Right renal cortex interstitium (tissue), 3 donors: ENCODE data around the gene ATP6V0E1. TPM values are rescaled to one million over a fixed set of nuclear protein-coding genes. Genes with fewer than 3 reads are reported as not detected.

Source experiments
- DNase-seq, 3 donors: peaks; one replicate each; pipeline ENCODE4 v3.0.0-alpha.2; 2013; ENCODE audit warnings: low read depth in 3 of 3, low spot score in 2 of 3
- polyA plus RNA-seq, 3 donors: library from polyadenylated mRNA; unstranded; fragments of 120-200 nt; gene quantifications; one replicate each; pipeline ENCODE4 v1.2.1, GENCODE V29; 2013; ENCODE audit not compliant: insufficient read length in 3 of 3

Gene ATP6V0E1
- polyA plus RNA-seq = 100 to 1,000 TPM; 275 to 302 (median 285) TPM

DNA sequence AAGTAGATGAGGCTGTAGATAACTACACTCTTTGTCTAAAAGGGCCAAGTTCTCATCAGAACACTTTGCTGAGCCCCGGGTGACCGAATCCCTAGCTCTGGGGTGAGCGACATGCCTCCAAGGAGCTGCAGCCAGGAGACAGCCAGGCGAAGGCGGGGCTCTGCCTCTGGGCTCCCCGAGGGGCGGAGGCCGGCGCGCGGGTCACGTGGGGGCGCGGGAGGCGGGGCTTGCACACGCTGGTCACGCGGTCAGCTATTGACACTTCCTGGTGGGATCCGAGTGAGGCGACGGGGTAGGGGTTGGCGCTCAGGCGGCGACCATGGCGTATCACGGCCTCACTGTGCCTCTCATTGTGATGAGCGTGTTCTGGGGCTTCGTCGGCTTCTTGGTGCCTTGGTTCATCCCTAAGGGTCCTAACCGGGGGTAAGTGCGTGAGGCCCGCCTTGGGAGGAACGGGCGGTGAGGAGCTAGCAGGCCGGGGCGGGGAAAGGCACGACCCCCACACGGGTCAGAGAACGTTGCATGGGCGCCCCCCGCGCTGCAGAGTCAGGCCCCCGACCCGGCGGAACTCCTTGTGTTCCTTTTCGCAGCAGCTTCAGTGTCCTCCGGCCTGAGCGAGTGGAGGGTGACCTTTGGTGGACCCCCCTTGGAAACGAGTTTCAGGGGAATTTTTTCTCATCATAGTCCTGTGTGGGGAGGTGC is at the start of gene ATP6V0E1:
ATP6V0E1 (plus strand) TSS at position 230 of the 702 bp plus-strand sequence; CDS start at position 320, 90 bp downstream.
- peak in 2 of 3 donors; percentile 85 for DNase-seq

DNA sequence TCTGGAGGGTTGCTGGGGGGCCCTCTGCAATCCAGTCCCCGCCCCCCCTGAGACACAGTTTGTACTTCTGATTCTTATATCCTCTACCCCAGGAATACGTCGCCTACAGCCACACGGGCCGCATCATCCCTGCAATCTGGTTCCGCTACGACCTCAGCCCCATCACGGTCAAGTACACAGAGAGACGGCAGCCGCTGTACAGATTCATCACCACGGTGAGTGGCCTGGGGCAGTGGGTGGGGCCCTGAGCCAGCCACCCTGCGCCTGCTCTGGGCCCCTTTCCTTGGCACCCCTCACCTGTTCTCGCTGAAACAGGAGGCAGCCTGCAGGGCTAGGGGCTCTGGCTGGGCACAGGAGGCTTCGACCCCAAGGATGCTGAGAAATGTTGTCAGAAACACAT is 48.5 kb upstream of the ATP6V0E1 start:
- DNase-seq = no peak

DNA sequence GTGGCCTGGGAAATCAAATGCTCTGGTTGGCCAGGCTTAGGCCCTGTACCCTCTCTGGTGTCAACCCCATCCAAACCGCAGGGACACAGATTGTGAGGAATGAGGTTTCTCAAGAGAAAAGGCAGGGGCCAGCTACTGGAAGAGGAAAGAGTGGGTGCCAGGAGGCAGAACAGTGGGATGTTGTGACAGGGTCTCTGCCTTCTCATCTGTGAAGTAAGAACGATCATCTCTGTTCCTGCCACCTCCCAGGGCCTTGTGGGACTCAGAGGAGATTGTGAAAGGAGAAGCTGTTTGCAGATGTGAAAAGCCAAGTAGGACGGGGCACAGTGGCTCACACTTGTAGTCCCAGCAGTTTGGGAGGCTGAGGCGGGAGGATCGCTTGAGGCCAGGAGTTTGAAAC is 47.2 kb upstream of the ATP6V0E1 start:
- DNase-seq = no peak

DNA sequence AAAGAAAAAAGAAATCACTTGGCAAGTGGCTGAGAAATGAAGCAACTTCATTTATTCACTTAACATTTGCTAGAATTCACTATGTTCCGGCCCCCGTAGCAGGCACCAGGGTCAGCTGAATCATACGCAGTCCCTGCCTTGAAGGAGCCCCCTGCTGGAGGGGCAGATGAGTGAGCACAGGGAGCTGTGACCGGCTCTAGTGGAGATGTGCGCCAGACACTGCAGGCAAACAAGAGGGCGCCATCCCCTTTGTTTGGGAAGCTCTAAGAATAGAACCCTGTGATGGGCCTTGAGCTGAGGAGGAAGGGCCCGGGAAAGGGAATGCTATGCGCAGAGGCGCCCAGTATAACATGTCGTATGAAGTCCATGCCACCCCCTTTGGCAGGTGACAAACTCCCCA is 44.5 kb upstream of the ATP6V0E1 start:
- no peak for DNase-seq

DNA sequence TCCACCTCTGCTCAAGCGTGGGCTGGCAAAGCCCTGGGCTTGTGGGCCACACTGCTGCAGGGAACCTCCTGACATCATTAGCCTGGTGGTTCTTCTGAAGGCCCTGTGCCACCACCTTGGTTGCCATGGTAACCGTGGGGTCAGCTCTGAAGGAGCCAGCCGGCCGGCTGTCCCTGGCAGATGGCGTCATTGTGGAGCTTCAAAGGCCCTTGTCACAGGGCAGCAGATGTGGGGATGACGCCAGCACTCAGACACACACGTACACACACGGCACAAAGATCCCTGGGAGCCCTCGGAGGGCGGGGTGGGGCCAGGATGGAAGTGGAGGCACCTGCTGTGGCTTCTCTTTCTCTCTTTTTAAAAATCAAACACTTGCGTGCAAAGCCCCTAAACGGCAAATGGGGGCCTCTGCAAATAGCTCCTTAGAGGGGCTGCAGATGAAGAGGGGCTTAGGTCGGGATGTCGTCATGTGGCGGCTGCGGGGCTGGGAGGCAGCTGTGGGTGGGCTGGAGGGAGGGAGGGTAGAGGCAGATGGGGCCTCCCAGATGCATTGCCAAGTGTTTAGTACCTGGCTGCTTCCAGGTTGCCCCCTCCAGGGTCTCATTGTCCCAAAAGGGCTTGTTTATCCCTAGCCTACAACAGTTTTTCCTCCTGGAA is 43.8 kb upstream of the ATP6V0E1 start:
- DNase-seq = no peak

DNA sequence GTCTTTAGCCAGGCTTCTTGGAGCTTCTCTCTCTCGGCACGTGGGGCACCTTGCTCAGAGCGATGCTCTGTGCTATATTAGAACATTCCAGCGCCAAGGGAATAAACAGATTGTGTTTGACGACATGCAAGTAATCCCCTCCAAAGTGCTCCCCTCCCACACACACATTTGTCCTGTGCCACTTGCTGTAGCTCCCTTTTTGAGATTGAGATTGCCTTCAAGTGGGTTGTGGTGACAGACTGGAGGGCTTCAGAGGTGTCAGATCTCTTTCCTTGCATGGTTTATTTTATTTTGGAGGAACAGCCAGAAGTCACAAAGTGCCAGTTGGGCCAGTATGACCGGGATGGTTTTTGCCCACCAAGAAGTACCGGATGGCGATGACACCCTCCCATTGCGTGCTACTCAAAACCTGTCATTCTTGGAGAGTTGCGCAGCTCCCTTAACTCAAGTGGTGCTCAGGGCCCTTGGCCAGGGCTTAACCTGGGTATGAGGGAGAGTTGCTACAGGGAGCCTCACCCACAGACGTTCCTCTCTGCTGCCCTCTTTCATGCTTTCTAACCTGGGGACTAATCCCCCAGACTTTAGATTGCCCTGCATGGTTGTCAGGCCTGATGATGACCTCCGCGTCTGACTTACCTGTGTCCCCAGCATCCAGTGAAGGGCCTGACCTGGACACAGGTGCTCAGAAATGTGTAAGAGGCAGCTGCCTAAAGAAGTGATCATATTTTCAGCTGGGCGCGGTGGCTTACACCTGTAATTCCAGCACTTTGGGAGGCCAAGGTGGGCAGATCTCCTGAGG is 43.1 kb upstream of the ATP6V0E1 start:
- no peak for DNase-seq

DNA sequence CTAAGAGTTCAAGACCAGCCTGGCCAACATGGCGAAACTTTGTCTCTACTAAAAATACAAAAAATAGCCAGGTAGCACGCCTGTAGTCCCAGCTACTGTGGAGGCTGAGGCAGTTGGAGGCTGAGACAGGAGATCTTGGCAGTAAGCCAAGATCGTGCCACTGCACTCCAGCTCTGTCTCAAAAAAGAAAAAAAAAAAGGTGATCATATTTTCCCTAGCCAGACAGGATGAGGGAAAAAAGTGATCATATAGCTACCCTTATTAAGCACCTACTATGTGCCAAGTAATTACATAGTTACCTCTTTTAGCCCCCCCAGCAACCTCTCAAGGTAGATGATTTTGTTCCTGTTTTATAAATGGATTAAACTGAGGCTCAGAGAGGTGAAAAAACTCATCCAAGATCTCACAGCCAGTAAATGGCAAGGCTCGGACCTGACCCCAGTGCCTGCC is 42.5 kb upstream of the ATP6V0E1 start:
- no peak for DNase-seq

DNA sequence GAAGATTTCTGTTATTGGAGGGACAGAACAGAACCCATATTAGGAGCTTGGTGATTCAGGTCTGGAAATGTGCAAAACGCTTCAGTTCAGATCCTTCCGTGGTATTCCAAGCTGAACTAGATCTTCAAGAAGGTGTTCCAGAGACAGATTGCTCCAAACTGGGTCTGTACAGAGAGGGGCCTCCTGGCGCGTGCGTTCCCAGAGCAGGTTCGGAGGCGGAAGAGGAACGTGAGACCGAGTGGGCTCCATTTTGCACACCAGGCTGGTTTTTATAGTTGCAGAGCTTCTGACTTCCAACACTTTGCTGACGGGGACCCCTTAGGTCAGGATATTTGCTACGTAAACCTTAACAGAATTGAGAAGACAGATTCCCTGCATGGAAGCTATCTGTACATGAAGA is 41.0 kb upstream of the ATP6V0E1 start:
- no peak for DNase-seq

DNA sequence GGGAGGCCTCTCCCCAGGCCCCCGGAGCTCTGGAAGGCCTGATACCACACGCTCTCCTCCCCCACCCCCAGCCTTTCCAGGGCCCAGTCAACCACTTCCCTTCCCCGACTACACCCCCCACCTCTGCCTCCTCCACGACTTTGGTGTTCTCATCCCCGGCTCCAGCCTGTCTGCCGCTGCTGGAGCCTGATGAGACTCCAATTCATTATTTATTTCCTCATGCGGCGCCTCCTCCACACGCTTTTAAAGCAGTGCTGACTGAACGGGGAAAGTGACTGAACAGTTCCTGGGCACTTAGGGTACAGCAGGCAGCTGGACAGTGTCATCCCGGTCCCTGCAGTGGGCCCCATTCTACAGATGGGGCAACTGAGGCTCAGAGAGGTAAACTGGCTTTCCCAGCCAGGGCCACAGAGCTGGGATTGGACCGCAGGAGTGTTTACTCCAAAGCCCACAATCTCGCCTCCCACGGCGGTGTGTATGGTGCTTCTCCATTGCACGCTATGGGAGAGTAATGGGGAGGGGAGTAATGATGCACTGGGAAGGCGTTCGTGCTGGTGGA is 40.2 kb upstream of the ATP6V0E1 start:
- no peak for DNase-seq

DNA sequence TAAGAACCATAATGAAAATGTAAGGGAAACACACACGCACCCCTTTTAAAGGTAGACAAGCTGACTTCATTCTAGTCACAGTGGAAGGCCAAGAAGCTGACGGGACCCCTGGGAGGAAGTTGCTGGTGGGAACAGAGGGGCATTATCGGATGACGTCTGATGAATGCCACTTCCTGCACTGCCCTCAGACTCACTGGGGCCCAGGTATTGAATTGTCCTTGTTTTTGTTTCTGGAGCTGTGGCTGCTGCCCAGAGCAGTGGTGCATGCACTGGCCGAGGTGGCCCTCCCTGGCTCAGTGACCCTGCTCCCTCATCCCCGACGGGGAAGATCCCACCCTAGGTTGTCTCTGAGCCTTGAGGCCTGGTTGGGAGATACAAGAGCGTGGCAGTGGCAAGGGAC is 39.7 kb upstream of the ATP6V0E1 start:
- no peak for DNase-seq

DNA sequence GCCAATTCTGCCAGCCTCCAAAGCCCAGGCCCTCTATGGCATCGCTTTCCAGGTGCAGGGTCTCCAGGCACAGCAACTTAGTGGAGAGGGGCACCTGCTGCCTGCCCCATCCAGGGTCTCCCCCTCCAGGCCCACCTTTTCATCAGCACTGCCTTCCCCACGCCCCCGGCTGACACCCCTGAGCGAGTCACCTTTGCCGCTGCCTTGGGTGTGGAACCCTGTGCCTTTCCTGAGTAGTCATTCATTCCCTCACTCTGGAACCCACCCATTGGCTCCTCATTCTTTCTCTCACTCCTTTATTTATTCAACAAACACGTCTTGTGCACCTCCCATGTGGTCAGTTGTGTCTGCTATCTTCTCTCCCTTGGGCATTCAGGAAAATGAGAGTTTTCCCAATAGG is 38.8 kb upstream of the ATP6V0E1 start:
- no peak for DNase-seq

DNA sequence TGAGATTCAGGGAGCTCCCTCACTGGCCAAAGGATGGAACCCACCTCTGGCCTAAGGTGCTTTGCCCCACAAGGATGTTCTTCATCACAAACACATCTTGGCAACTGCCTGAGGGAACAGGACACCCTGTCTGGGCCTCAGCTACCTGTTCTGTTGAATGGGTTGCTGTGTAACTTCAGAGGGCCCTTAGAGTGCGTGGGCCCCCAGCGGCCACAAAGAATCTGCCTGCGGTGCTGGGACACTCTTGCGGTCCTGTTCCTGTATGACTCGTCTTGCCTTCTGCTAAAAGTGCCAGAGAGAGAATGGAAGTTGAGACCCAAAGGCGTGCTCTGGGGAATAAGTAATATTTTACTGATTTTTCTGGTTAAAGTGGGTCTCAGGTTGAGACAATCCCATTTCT is 38.4 kb upstream of the ATP6V0E1 start:
- no peak for DNase-seq

DNA sequence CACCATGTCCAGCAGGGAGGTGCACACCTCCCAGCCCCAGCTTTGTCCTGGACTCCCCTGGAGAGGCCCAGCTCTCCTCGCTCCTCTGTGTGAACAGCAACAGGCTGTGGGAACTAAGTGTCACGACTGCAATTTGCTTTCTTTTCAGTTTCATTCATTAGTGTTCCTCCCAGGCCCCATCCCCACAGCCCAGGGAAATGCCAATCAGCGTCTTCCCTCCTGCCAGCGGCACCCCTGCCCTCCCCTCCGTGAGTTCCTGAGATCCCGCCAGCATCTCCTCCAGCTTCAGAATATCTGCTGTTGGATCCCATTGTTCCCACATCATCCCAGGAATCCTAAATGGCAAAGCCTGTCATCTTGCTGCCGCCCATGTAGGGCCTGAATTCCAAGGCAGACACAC is 37.4 kb upstream of the ATP6V0E1 start:
- DNase-seq = no peak

DNA sequence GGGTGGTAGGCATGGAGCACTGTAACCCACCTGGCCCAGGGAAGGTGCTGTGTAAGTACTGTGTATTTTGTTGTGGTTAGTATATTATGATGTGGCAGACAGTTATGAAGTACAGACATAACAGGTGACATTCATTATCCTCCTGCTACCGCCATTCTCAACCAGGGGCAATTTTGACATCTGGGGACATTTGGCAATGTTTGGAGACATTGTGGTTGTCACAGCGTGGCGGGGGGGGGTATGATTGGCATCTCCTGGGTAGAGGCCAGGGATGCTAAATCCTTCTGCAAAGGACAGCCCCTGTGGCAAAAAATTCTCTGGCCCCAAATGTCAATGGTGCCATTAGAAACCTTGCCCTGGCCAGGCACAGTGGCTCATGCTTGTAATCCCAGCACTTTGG is 34.1 kb upstream of the ATP6V0E1 start:
- no peak for DNase-seq

DNA sequence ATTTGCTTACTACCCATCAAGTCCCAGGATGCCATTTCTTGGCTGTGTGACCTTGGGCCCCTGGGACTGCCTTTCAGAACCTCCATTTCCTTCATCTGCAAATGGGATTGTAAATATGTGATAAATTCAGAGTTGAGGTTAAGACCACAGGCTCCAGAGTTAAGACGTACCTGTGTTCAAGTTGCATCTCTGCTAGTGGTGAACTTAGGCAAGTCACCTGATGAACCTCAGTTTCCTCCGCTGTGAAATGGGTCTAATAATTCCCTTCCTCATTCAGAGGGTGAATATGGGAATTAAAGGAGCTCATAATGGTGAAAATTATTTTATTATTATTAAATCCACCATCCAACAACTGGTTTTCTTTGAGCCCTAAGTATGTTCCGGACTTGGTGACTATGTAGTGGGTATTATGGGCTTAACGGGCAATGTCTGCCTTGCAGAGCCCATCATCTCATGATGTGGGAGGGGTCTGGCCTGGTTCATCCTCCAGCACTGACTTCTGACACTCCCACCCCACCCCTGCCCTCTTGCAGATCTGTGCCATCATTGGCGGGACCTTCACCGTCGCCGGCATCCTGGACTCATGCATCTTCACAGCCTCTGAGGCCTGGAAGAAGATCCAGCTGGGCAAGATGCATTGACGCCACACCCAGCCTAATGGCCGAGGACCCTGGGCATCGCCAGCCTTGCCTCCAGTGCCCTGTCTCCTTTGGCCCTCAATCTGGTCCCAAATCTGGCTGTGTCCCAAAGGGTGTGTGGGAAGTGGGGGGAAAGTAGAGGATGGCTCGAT is 33.2 kb upstream of the ATP6V0E1 start:
- DNase-seq = no peak

DNA sequence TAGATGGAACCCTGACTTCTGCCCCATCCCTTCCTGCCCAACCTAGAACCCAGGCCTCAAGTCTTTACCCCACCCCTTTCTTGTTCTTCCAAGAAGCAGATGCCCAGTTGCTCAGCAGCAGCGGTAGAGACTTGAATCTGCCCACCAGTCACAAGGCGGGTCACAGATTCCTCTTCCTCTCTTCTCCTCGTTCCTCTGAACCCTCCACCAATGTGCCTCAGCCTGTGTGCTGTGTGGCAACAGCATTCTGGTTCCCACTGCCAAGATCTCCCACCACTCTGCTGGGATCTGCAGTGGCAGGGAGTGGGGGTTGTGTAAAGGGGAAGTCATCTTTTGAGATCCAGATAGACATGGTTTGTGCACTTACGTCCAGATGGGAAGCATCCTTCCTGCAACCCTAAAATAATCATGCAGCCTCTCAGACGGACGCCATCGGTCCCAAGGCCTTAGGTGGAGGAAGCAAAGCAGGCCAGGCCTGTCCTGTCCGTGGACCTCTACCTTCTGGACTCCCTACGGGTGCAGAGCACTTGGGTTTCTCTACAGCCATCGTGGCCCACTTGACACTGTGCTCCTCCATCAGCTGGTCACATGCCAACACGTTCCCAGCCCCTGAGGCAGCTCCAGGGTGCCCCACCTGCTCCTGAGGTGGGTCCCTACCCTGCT is 32.1 kb upstream of the ATP6V0E1 start:
- DNase-seq = no peak

DNA sequence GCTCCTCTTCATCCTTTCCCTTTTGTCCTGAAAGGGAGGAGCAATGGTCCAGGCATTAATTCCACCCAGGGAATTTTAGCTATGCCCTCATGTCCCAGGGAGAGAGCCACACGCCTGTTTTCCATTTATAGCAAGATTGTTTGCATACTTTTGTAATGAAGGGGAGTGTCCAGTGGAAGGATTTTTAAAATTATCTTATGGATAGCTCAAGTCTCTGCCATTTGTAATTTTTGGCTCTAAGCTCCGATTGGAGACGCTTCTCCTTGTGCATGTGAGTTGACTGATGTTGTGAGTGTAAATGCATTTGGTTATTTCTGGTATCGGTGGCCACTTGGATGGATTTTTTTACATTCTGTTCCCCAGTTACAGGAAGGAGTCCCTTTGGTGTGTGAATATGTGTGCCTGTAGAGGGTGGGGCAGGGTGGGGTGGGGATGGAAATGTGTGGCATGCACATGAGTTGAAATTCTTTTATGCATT is 31.5 kb upstream of the ATP6V0E1 start:
- DNase-seq = no peak

DNA sequence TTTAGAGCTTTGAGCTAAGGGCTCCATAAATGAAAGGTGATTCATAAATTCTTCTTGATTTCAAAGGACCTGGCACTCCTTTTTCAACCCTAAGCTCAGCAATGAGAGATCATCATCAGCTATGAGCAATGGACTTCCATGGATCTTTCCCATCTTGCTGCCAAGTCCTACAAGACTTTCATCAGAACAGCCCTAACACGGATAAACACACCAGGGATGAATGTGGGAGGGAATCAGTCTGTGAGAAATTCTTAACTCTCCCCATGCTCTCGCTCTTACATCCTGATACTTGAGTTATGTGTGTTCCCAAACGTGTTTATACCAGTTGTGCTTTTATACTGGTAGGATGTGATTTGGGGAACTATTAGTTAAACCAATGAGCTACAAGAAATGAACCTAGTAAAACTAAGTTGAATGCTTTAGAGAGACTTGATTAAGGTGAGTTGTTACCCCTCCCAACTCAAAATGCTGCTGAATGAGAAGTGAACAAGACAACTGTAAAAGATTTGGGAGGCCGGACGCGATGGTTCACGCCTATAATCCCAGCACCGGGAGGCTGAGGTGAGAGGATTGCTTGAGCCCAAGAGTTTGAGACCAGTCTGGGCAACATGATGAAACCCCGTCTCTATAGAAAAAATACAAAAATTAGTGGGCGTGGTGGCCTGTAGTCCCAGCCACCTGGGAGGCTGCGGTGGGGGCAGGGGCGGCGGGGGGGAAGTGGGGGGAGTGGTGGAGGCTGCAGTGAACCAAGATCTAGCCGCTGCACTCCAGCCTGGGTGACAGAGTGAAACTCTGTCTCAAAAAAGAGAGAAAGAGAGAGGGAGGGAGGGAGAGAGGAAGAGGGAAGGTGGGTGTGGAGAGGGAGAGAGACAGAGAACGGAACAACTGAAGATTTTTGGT is 29.5 kb upstream of the ATP6V0E1 start:
- DNase-seq = no peak

DNA sequence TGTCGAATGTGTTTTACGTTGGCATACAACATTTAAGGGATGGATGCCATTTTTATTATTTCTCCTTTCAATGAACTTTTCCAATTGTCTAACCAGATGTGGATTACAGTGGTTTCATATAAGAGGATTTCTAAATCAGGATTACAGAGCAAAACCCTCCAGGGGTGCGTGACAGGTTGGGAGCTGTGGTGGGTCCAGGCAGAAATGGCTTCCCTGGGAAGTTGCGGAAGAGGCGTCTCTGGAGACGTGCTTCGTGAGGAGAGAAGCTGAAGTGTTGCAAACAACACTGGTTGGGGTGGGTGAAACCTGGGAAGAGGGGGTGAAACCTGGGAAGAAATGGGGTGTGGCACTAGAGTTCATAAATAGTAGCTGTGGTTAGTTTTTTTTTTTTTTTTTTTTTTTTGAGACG is 28.8 kb upstream of the ATP6V0E1 start:
- DNase-seq = no peak
